ENCODE data around the gene SULT1C3. TPM values are rescaled to one million over a fixed set of nuclear protein-coding genes. Genes with fewer than 3 reads are reported as not detected.

The SULT1C3 gene
- total and polyA plus RNA-seq, 3 donors from 2014 or later, result not detected

DNA sequence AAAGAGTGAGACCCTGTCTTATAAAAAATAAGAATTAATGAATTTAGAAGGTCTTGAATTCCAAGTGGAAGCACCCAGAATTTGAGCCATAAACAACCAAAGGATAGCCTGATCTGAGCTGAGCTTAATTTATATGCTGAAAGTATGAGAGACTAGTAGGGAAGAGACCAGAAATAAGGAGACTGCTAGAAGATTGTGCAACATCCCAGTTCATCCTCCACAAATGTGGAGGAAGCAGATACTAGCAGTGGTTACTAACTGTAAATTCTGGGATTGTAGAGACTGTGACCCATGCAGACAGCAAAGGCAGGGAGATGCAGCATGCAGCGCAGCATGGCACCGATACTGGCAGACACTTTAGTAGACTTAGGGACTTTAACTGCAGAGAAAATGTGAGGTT is 47.4 kb downstream of the SULT1C3 start:
- Histone ChIP-seq H3K36me3 (ENCODE audit: low read depth, missing control alignments) (no peaks in the 10 kb centered on the region), H3K4me3 (no peak overlapping the region), H3K9me3 (no peaks in the 10 kb centered on the region), H3K27ac (no peak overlapping the region), H3K27me3 (no peaks in the 10 kb centered on the region), H3K4me1 (no peaks in the 10 kb centered on the region)
- no peak for DNase-seq
- WGBS, 2 donors, result 91 to 100% methylated on average over 2 of the region's 2 CpGs
- intact Hi-C loops (cut with DNase I; ENCODE audit: low total_unique reads), result no loop called here
- TF ChIP-seq, protein P1, sequence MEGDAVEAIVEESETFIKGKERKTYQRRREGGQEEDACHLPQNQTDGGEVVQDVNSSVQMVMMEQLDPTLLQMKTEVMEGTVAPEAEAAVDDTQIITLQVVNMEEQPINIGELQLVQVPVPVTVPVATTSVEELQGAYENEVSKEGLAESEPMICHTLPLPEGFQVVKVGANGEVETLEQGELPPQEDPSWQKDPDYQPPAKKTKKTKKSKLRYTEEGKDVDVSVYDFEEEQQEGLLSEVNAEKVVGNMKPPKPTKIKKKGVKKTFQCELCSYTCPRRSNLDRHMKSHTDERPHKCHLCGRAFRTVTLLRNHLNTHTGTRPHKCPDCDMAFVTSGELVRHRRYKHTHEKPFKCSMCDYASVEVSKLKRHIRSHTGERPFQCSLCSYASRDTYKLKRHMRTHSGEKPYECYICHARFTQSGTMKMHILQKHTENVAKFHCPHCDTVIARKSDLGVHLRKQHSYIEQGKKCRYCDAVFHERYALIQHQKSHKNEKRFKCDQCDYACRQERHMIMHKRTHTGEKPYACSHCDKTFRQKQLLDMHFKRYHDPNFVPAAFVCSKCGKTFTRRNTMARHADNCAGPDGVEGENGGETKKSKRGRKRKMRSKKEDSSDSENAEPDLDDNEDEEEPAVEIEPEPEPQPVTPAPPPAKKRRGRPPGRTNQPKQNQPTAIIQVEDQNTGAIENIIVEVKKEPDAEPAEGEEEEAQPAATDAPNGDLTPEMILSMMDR (IDR thresholded peaks at IDR 0.05), result no peak
- no peak for TF ChIP-seq POLR2A (IDR thresholded peaks at IDR 0.05)

DNA sequence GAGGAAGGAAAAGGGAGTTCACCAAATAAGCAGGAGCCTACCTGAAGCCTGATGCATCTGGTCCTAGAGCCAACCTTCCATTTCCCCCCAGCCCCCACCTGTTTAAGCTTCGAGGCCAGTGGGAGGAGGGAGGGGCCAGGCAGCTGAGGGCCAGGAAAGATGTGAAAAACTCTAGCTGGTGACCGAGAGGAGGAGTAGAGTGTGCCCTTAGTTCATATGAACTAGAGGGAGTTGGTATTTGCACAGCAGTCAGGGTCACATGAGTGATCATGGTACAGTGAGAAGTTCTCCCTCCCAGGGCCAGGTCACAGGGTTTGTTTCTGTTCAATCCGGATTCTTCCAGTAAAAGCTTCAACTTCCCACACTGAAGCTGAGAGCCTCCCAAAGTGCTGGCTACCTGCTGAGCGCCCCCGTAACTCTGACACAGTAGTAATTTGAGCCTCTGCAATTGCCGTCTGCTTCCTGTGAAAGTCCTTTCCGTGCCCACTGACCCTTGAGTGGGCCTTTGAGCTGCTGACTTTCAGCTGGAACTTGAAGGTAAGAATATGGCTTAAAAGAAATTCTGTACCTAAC is 48.9 kb downstream of the SULT1C3 start, which contains the start of gene SULT1C2:
Gene SULT1C2 (plus strand): TSS at position 362 of the 573 bp plus-strand sequence. CDS start 4,773 bp downstream, outside the sequence.
- H3K36me3 ChIP-seq (ENCODE audit: low read depth, missing control alignments), result no peaks in the 10 kb centered on the region
- no peaks in the 10 kb centered on the region for H3K9me3 ChIP-seq
- 36 to 46% methylated on average over 7 of the region's 7 CpGs for WGBS, 2 donors
- H3K4me3 ChIP-seq, result no peak within 1 kb of the TSS
- TF ChIP-seq, protein P1 (IDR thresholded peaks at IDR 0.05), result no peak
- TF ChIP-seq POLR2A (IDR thresholded peaks at IDR 0.05), result no peak
- DNase-seq, result no peak
- intact Hi-C loops (cut with DNase I; ENCODE audit: low total_unique reads), result no loop called here
- H3K27me3 ChIP-seq, result no peaks in the 10 kb centered on the region
- no peak within 1 kb of the TSS for H3K27ac ChIP-seq
- H3K4me1 ChIP-seq, result no peaks in the 10 kb centered on the region

DNA sequence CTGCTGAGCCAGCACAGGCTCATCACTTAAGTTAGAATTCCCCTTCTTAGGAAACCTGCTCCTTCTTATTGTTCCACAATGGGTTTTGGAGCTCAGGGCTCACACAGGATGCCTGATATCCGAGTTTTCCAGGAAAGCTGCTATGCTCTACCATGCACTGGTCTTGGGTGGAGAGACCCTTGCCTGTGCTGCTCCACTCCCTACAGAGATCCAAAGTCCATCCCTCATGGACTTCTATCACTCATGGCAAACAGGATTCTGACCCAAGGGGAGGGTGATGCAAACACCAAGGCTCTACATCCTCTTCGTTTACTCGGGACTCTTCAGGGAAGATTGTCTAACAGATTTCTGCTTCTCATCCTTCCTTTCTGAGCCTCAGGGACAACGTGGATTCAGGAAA is 54.1 kb downstream of the SULT1C3 start:
- no peak for DNase-seq
- Histone ChIP-seq H3K36me3 (ENCODE audit: low read depth, missing control alignments) (no peaks in the 10 kb centered on the region), H3K9me3 (no peaks in the 10 kb centered on the region), H3K27me3 (no peaks in the 10 kb centered on the region), H3K4me1 (no peaks in the 10 kb centered on the region), H3K27ac (no peak overlapping the region), H3K4me3 (no peak overlapping the region)
- intact Hi-C loops (cut with DNase I; ENCODE audit: low total_unique reads), result no loop called here
- WGBS, 2 donors, result 86 to 89% methylated on average over 4 of the region's 4 CpGs
- TF ChIP-seq, protein P1 (IDR thresholded peaks at IDR 0.05), result no peak
- TF ChIP-seq POLR2A (IDR thresholded peaks at IDR 0.05), result no peak

DNA sequence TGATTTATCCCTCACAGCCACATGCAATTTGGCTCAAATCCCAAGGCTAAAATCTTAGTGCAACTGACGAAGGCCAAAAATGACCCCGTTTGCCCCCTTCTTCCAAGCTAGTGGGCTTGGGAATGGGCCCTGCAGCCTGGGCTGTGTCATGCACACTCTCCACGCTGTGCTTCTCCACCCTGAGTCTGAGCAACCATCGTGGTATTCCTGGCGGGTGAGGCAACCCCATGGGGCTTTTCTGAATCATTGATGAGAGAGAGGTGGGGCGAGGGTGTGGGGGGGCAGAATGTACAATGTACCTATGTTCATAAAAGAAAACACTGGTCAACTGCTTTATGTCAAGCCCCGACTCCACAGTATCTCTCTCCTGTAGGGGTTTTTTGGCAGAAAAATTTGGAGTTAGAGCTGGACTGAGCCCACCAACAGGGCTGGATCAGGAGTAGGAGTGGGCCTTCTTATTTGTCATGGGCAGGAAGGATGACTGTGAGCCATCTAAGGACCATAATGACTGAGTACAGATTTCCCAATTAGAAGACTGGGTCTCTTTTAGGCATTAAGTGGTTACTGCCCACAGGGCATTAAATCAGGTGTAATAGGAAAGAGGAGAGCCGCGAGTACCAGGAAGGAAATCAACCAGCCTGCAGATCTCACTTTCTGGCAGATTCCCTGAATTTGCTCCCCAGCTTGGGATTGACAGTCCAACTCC is 57.8 kb downstream of the SULT1C3 start:
- no peak for DNase-seq
- intact Hi-C loops (cut with DNase I; ENCODE audit: low total_unique reads), result no loop called here
- H3K4me3 ChIP-seq, result no peak overlapping the region
- no peaks in the 10 kb centered on the region for H3K9me3 ChIP-seq
- H3K27me3 ChIP-seq, result no peaks in the 10 kb centered on the region
- H3K4me1 ChIP-seq, result no peaks in the 10 kb centered on the region
- no peak overlapping the region for H3K27ac ChIP-seq
- H3K36me3 ChIP-seq (ENCODE audit: low read depth, missing control alignments), result no peaks in the 10 kb centered on the region
- WGBS, 2 donors, result 77 to 84% methylated on average over 9 of the region's 9 CpGs
- TF ChIP-seq, protein P1 (IDR thresholded peaks at IDR 0.05), result no peak
- no peak for TF ChIP-seq POLR2A (IDR thresholded peaks at IDR 0.05)

Data from testis (tissue), 3 donors.